Measurements from ENCODE around the gene DAGLB.

The DAGLB gene

GRCh38 chr7:6367701-6368211 lies 80.0 kb downstream of the DAGLB start:
- DNase-seq (ENCODE audit: low read depth): no peak

- DNase-seq (ENCODE audit: low read depth): no peak
These were observed 82.3 kb downstream of the DAGLB start for GRCh38 chr7:6365451-6365850.

- DNase-seq (ENCODE audit: low read depth): no peak
These were observed 86.9 kb downstream of the DAGLB start for GRCh38 chr7:6360841-6361240.

GRCh38 chr7:6359734-6360133 lies 88.0 kb downstream of the DAGLB start:
- DNase-seq (ENCODE audit: low read depth): no peak
